H9 (cell line): ENCODE measurements around the gene HPS4. TPM values are rescaled to one million over a fixed set of nuclear protein-coding genes. Genes with fewer than 3 reads are reported as not detected.

Experiments
- DNase-seq: peaks from one replicate; pipeline ENCODE4 v3.0.0-alpha.2; 2017
- H2AFZ ChIP-seq: one replicate; pipeline ENCODE4 v1.6.1; 2013; ENCODE audit warnings: mild to moderate bottlenecking, low read length, control low read depth, moderate library complexity
- H2AK5ac ChIP-seq: 2 replicates; pipeline ENCODE4 v1.6.1; 2013; ENCODE audit warnings: low read length, control low read depth, mixed read lengths; ENCODE audit not compliant: insufficient read length
- H2BK120ac ChIP-seq: one replicate; pipeline ENCODE4 v1.6.1; 2013; ENCODE audit warnings: low read depth, mild to moderate bottlenecking, low read length, control low read depth, inconsistent platforms; ENCODE audit not compliant: poor library complexity, severe bottlenecking
- H2BK12ac ChIP-seq: 2 replicates; pipeline ENCODE4 v1.6.1; 2013; ENCODE audit warnings: low read length, control low read depth, mixed read lengths, low read depth; ENCODE audit not compliant: insufficient read length
- H2BK15ac ChIP-seq: 2 replicates; pipeline ENCODE4 v1.6.1; 2013; ENCODE audit warnings: low read depth, low read length, control low read depth
- H2BK20ac ChIP-seq: one replicate; pipeline ENCODE4 v1.6.1; 2013; ENCODE audit warnings: low read depth, mild to moderate bottlenecking, low read length, control low read depth, inconsistent platforms; ENCODE audit not compliant: poor library complexity, severe bottlenecking
- H2BK5ac ChIP-seq: 2 replicates; pipeline ENCODE4 v1.6.1; 2013; ENCODE audit warnings: low read length, control low read depth, mixed read lengths; ENCODE audit not compliant: insufficient read length
- H3K14ac ChIP-seq: 2 replicates; pipeline ENCODE4 v1.6.1; 2013; ENCODE audit warnings: low read length, control low read depth; ENCODE audit not compliant: insufficient read depth
- H3K18ac ChIP-seq: 2 replicates; pipeline ENCODE4 v1.6.1; 2013; ENCODE audit warnings: low read depth, mild to moderate bottlenecking, mixed read lengths, low read length, control low read depth; ENCODE audit not compliant: insufficient read length
- H3K23ac ChIP-seq: 2 replicates; pipeline ENCODE4 v1.6.1; 2013; ENCODE audit warnings: low read length, control low read depth, mixed read lengths, low read depth; ENCODE audit not compliant: insufficient read length
- H3K23me2 ChIP-seq: 2 replicates; pipeline ENCODE4 v1.6.1; 2013; ENCODE audit warnings: low read depth, mild to moderate bottlenecking, mixed read lengths, low read length, control low read depth; ENCODE audit not compliant: insufficient read length, poor library complexity, severe bottlenecking
- H3K27ac ChIP-seq: 2 replicates; pipeline ENCODE4 v1.5.1; 2013; ENCODE audit warnings: low read length, control low read depth, mixed read lengths, low read depth; ENCODE audit not compliant: insufficient read length
- H3K27me3 ChIP-seq: 2 replicates; pipeline ENCODE4 v1.6.1; 2013; ENCODE audit warnings: low read length, control low read depth, inconsistent platforms; ENCODE audit not compliant: insufficient read depth
- H3K4ac ChIP-seq: 2 replicates; pipeline ENCODE4 v1.6.1; 2013; ENCODE audit warnings: low read depth, mild to moderate bottlenecking, control low read depth, inconsistent platforms, low read length, moderate library complexity
- H3K4me1 ChIP-seq: 2 replicates; pipeline ENCODE4 v1.6.1; 2013; ENCODE audit warnings: low read length, control low read depth, inconsistent platforms; ENCODE audit not compliant: insufficient read depth
- H3K4me2 ChIP-seq: 2 replicates; pipeline ENCODE4 v1.6.1; 2013; ENCODE audit warnings: low read length, control low read depth, mixed read lengths; ENCODE audit not compliant: insufficient read length, insufficient read depth
- H3K56ac ChIP-seq: 2 replicates; pipeline ENCODE4 v1.6.1; 2013; ENCODE audit warnings: low read depth, mild to moderate bottlenecking, mixed read lengths, low read length, control low read depth; ENCODE audit not compliant: insufficient read length
- H3K79me1 ChIP-seq: 2 replicates; pipeline ENCODE4 v1.6.1; 2013; ENCODE audit warnings: low read depth, mild to moderate bottlenecking, moderate library complexity, low read length, control low read depth, inconsistent platforms; ENCODE audit not compliant: insufficient read depth, poor library complexity, severe bottlenecking
- H3K79me2 ChIP-seq: 2 replicates; pipeline ENCODE4 v1.6.1; 2013; ENCODE audit warnings: low read length, control low read depth, inconsistent platforms; ENCODE audit not compliant: insufficient read depth
- H3K9ac ChIP-seq: 2 replicates; pipeline ENCODE4 v1.6.1; 2013; ENCODE audit warnings: low read length, control low read depth, mixed read lengths; ENCODE audit not compliant: insufficient read length; ENCODE audit errors: extremely low read depth
- H3K9me3 ChIP-seq: one replicate; pipeline ENCODE4 v1.6.1; 2013; ENCODE audit warnings: low read depth, low read length, inconsistent platforms; ENCODE audit not compliant: control insufficient read depth
- H3T11ph ChIP-seq: one replicate; pipeline ENCODE4 v1.6.1; 2013; ENCODE audit warnings: mild to moderate bottlenecking, low read length, control low read depth, inconsistent platforms
- H4K20me1 ChIP-seq: one replicate; pipeline ENCODE4 v1.6.1; 2013; ENCODE audit not compliant: control insufficient read depth, insufficient read length, insufficient read depth
- H4K5ac ChIP-seq: 2 replicates; pipeline ENCODE4 v1.6.1; 2013; ENCODE audit warnings: low read depth, mild to moderate bottlenecking, mixed read lengths, low read length, control low read depth; ENCODE audit not compliant: insufficient read length
- H4K8ac ChIP-seq: replicated peaks from 2 replicates; pipeline ENCODE4 v1.6.1; 2013; ENCODE audit warnings: low read length, control low read depth, mixed read lengths, low read depth; ENCODE audit not compliant: insufficient read length
- H4K91ac ChIP-seq: 2 replicates; pipeline ENCODE4 v1.6.1; 2013; ENCODE audit warnings: low read depth, mild to moderate bottlenecking, moderate library complexity, mixed read lengths, low read length, control low read depth; ENCODE audit not compliant: insufficient read length
- H3K27ac Mint-ChIP-seq, 3 experiments: 2 replicates in 2 of 3; 3 replicates in 1 of 3; pipeline ENCODE4 v1.8.0; 2020 to 2021; ENCODE audit warnings: mixed read lengths in 3 of 3, mild to moderate bottlenecking in 1 of 3, moderate library complexity in 1 of 3
- H3K27me3 Mint-ChIP-seq: 2 replicates; pipeline ENCODE4 v1.8.0; 2021; ENCODE audit warnings: low read depth, mild to moderate bottlenecking, moderate library complexity, mixed read lengths
- H3K36me3 Mint-ChIP-seq, 3 experiments: 2 replicates in 2 of 3; 3 replicates in 1 of 3; pipeline ENCODE4 v1.8.0; 2020 to 2021; ENCODE audit warnings: low read depth in 3 of 3, mixed read lengths in 3 of 3; ENCODE audit not compliant: insufficient read depth in 1 of 3
- H3K4me1 Mint-ChIP-seq, 2 experiments: 2 replicates each; pipeline ENCODE4 v1.8.0; 2020; ENCODE audit warnings: mixed read lengths in 2 of 2
- H3K4me3 Mint-ChIP-seq, 2 experiments: 2 replicates in 1 of 2; 3 replicates in 1 of 2; pipeline ENCODE4 v1.8.0; 2020 to 2021; ENCODE audit warnings: mild to moderate bottlenecking in 2 of 2, mixed read lengths in 2 of 2, moderate library complexity in 1 of 2
- H3K9me3 Mint-ChIP-seq, 2 experiments: 2 replicates in 1 of 2; 3 replicates in 1 of 2; pipeline ENCODE4 v1.8.0; 2020; ENCODE audit warnings: mild to moderate bottlenecking in 2 of 2, mixed read lengths in 2 of 2, moderate library complexity in 1 of 2
- WGBS: extraction: QIAGEN DNeasy Blood & Tissue Kit; methylation state at CpG from one replicate; pipeline ENCODE4 v1.1.7; 2013; ENCODE audit warnings: missing lambda C conversion rate, low lambda C conversion rate, mixed read lengths; ENCODE audit not compliant: insufficient read length; ENCODE audit errors: extremely low coverage; 5-methylcytosine and 5-hydroxymethylcytosine counted together
- total RNA-seq: library from RNA; stranded (reverse); gene quantifications from 2 replicates; pipeline ENCODE4 v1.2.1, GENCODE V29; 2021
- TF ChIP-seq, protein P1 (sequence below): fragments of 200-600 bp; sonication (generic); conservative IDR thresholded peaks from 3 replicates; pipeline ENCODE4 v1.8.0; 2021; ENCODE audit warnings: antibody characterized with exemption, mild to moderate bottlenecking

The HPS4 gene
- total RNA-seq, 1 experiment from 2014 or later: 26.2 TPM

DNA sequence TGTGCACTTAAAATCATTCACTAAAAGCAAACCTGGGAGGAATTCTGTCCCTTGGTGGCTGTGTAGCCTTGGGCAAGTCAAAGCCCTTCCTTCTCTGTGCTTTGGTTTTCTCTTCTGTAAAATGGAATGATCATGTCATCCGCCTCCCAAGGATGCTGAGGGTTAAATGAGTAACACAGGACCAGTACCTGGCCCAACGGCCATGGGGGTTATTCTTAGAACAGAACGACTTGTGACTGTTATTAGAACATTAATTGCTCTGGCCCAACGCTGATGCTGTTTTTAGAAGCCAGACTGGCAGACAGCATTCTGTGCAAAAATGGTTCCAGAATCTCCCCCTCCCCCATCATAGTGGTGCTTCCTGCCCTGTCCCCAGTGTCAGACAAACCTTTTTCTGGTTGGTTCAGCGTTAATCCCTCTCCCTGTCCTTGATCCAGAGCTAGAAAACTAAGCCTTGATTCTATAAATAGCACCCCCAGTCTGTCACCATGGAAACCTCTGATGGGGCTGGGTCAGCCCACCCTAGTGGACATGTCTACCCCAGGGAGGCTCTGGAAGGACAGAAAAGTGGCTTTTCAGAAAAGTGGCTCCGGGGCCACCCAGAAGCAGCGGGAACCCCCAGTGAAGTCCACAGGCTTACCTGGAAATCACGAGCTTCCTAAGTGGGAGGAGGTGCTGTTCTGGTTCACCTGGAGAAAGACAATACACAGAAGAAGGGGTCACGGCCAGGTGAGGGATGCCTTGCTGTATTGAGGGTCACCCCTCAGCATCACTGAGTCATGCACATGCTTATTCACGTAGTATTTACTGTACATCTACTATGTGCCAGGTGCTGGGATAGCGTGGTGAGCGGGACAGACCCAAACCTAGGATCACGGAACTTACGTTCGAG, 44.2 kb upstream of the HPS4 start:
- Histone ChIP-seq H3K14ac (no peak overlapping the region), H3K79me2 (no peaks in the 10 kb centered on the region), H4K91ac (no peak overlapping the region), H2BK120ac (no peak overlapping the region), H2BK20ac (no peak overlapping the region), H4K8ac (no peak overlapping the region), H4K20me1 (no peaks in the 10 kb centered on the region), H2AK5ac (no peak overlapping the region), H3K23me2 (no peaks in the 10 kb centered on the region), H4K5ac (no peak overlapping the region), H2AFZ (no peak overlapping the region), H3K4me2 (no peak overlapping the region), H3K79me1 (no peaks in the 10 kb centered on the region), H3K18ac (no peak overlapping the region), H3K4ac (no peak overlapping the region), H3K56ac (no peak overlapping the region), H3K23ac (no peak overlapping the region), H3K9me3 (no peaks in the 10 kb centered on the region), H3K9ac (no peak overlapping the region), H3K27me3 (no peaks in the 10 kb centered on the region), H3K4me1 (no peaks in the 10 kb centered on the region), H3K27ac (no peak overlapping the region), H2BK5ac (no peak overlapping the region), H3T11ph (no peak overlapping the region), H2BK15ac (no peak overlapping the region), H2BK12ac (no peak overlapping the region)
- Mint-ChIP-seq H3K36me3 (peaks cover 33 to 81% (median 74%) of the 10 kb centered on the region in 3 experiments), H3K4me1 (no peaks in the 10 kb centered on the region), H3K27ac (peak overlapping the region in 1 of 3 experiments; percentile 38; a peak in 1 of 7 replicates), H3K9me3 (no peaks in the 10 kb centered on the region), H3K4me3 (no peak overlapping the region), H3K27me3 (no peaks in the 10 kb centered on the region)
- WGBS: no CpG with 5 or more reads among the region's 15 CpGs
- TF ChIP-seq, protein P1, sequence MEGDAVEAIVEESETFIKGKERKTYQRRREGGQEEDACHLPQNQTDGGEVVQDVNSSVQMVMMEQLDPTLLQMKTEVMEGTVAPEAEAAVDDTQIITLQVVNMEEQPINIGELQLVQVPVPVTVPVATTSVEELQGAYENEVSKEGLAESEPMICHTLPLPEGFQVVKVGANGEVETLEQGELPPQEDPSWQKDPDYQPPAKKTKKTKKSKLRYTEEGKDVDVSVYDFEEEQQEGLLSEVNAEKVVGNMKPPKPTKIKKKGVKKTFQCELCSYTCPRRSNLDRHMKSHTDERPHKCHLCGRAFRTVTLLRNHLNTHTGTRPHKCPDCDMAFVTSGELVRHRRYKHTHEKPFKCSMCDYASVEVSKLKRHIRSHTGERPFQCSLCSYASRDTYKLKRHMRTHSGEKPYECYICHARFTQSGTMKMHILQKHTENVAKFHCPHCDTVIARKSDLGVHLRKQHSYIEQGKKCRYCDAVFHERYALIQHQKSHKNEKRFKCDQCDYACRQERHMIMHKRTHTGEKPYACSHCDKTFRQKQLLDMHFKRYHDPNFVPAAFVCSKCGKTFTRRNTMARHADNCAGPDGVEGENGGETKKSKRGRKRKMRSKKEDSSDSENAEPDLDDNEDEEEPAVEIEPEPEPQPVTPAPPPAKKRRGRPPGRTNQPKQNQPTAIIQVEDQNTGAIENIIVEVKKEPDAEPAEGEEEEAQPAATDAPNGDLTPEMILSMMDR: no peak
- no peak for DNase-seq
